ENCODE data around the gene COL9A1. TPM values are rescaled to one million over a fixed set of nuclear protein-coding genes. Genes with fewer than 3 reads are reported as not detected.

The COL9A1 gene
- total RNA-seq, 2 experiments from 2014 or later = not detected

GRCh38 chr6:70172252-70172651 lies 130.6 kb downstream of the COL9A1 start:
- no peak overlapping the region for H3K27ac Mint-ChIP-seq
- ChIA-PET CTCF (no interaction called here), POLR2A (no interaction called here)
- no peak for DNase-seq
- H3K9me3 Mint-ChIP-seq = no peaks in the 10 kb centered on the region
- H3K36me3 Mint-ChIP-seq (ENCODE audit: low read depth) = no peaks in the 10 kb centered on the region
- no peak overlapping the region for H3K4me3 Mint-ChIP-seq
- H3K4me1 Mint-ChIP-seq = no peaks in the 10 kb centered on the region
- peaks cover 8% of the 10 kb centered on the region for H3K27me3 Mint-ChIP-seq

DNA sequence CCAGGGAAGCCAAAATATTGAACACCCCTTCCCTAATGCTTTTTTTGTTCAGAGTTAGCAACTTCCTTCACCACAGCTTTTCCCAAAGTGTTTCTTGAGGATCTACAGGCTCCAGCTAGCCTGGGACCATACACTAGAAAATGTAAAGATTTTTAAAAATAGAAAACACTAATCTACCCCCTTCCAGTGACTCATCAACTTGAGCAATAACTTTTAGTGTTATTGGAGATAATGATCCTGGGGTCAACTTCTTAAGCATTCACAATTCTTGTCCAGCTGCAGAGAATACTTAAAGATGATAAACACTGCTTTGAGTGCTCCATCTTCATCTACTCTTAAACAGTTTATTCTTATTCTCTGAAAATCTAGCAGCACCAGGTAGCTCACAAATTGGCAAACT lies 131.6 kb downstream of the COL9A1 start:
- H3K36me3 Mint-ChIP-seq (ENCODE audit: low read depth) = no peaks in the 10 kb centered on the region
- H3K27ac Mint-ChIP-seq = no peak overlapping the region
- CTCF ChIA-PET = no interaction called here
- POLR2A ChIA-PET = no interaction called here
- no peak for DNase-seq
- H3K27me3 Mint-ChIP-seq = peaks cover 17% of the 10 kb centered on the region
- peaks cover 3% of the 10 kb centered on the region for H3K4me1 Mint-ChIP-seq
- no peak overlapping the region for H3K4me3 Mint-ChIP-seq
- H3K9me3 Mint-ChIP-seq = no peaks in the 10 kb centered on the region

GRCh38 chr6:70168681-70169377 lies 134.1 kb downstream of the COL9A1 start:
- DNase-seq = no peak
- ChIA-PET POLR2A (no interaction called here), CTCF (no interaction called here)
- peaks cover 27% of the 10 kb centered on the region for H3K27me3 Mint-ChIP-seq
- no peaks in the 10 kb centered on the region for H3K9me3 Mint-ChIP-seq
- no peaks in the 10 kb centered on the region for H3K36me3 Mint-ChIP-seq (ENCODE audit: low read depth)
- H3K4me1 Mint-ChIP-seq = peaks cover 3% of the 10 kb centered on the region
- no peak overlapping the region for H3K4me3 Mint-ChIP-seq
- H3K27ac Mint-ChIP-seq = no peak overlapping the region

Other genes with a start within 250 kb of the COL9A1 start
- gene FAM135A, start 110.4 kb upstream of the COL9A1 start, total RNA-seq = 1 to 10 TPM; 5.4 to 6.7 TPM